GM12865 (cell line): Measurements from ENCODE around the gene PRR29.
A peak's percentile ranks its signal among the peaks of the same experiment; 100 is the strongest.

Experiments used
- DNase-seq: peaks from one replicate; pipeline ENCODE4 v3.0.0; 2010; ENCODE audit warnings: low read depth
- H3K4me3 ChIP-seq: 2 replicates; pipeline ENCODE4 v1.5.1; 2011; ENCODE audit warnings: mild to moderate bottlenecking, low read depth, low read length, control low read depth
- CTCF ChIP-seq: IDR thresholded peaks from 2 replicates; pipeline ENCODE4 v1.5.1; 2011; ENCODE audit warnings: low read length, control low read depth, low read depth, inconsistent platforms; ENCODE audit not compliant: insufficient read depth; ENCODE audit errors: missing control alignments

Gene PRR29

GRCh38 chr17:63955791-63956190 lies 42.4 kb upstream of the PRR29 start:
- no peak overlapping the region for H3K4me3 ChIP-seq
- DNase-seq = no peak
- no peak for TF ChIP-seq CTCF

- no peak overlapping the region for H3K4me3 ChIP-seq
- no peak for DNase-seq
- no peak for TF ChIP-seq CTCF
Measured at GRCh38 chr17:63956296-63956920, 41.7 kb upstream of the PRR29 start.

GRCh38 chr17:63960006-63960405 lies 38.1 kb upstream of the PRR29 start:
- DNase-seq = no peak
- no peak overlapping the region for H3K4me3 ChIP-seq
- no peak for TF ChIP-seq CTCF

GRCh38 chr17:63960430-63960829 lies 37.7 kb upstream of the PRR29 start:
- DNase-seq = no peak
- no peak overlapping the region for H3K4me3 ChIP-seq
- TF ChIP-seq CTCF = no peak

GRCh38 chr17:63961355-63962212 lies 36.6 kb upstream of the PRR29 start:
- TF ChIP-seq CTCF = no peak
- peak; percentile 79 for DNase-seq
- H3K4me3 ChIP-seq = no peak overlapping the region

GRCh38 chr17:63962298-63962744 lies 35.8 kb upstream of the PRR29 start:
- no peak overlapping the region for H3K4me3 ChIP-seq
- no peak for DNase-seq
- no peak for TF ChIP-seq CTCF

GRCh38 chr17:63963123-63963522 lies 35.0 kb upstream of the PRR29 start:
- no peak for TF ChIP-seq CTCF
- H3K4me3 ChIP-seq = no peak overlapping the region
- DNase-seq = no peak
